HG02870 (cell line): Measurements from ENCODE around the gene HIGD1A.
A peak's percentile ranks its signal among the peaks of the same experiment; 100 is the strongest.

ENCODE experiments used
- ATAC-seq: cut with Tn5 transposase; IDR thresholded peaks from one replicate; pipeline ENCODE4 v1.9.1; 2021; ENCODE audit warnings: mild to moderate bottlenecking, moderate library complexity; ENCODE audit not compliant: unreplicated experiment

Gene HIGD1A

GRCh38 chr3:42801784-42802183, 2.5 kb downstream of the HIGD1A start:
- ATAC-seq = no peak

- no peak for ATAC-seq
Measured at GRCh38 chr3:42801048-42801620, 3.2 kb downstream of the HIGD1A start.

GRCh38 chr3:42800251-42800650, 4.0 kb downstream of the HIGD1A start:
- no peak for ATAC-seq

- no peak for ATAC-seq
Measured at GRCh38 chr3:42799376-42799775, 4.9 kb downstream of the HIGD1A start.

- ATAC-seq = no peak
Measured at GRCh38 chr3:42796332-42796885, 7.9 kb downstream of the HIGD1A start.

- no peak for ATAC-seq
Measured at GRCh38 chr3:42795621-42796181, 8.6 kb downstream of the HIGD1A start.

- no peak for ATAC-seq
Measured at GRCh38 chr3:42790714-42791229, 13.5 kb downstream of the HIGD1A start.

GRCh38 chr3:42786631-42787030, 17.7 kb downstream of the HIGD1A start:
- ATAC-seq = no peak

- no peak for ATAC-seq
Measured at GRCh38 chr3:42786212-42786611, 18.1 kb downstream of the HIGD1A start.

GRCh38 chr3:42780892-42781700, 23.2 kb downstream of the HIGD1A start:
- no peak for ATAC-seq

GRCh38 chr3:42780398-42780797, 23.9 kb downstream of the HIGD1A start:
- ATAC-seq = no peak

GRCh38 chr3:42778644-42779043, 25.6 kb downstream of the HIGD1A start:
- ATAC-seq = no peak

- peak; percentile 6 for ATAC-seq
Measured at GRCh38 chr3:42773409-42773751, 30.9 kb downstream of the HIGD1A start.

GRCh38 chr3:42772670-42773408, 31.5 kb downstream of the HIGD1A start, which contains the start of gene CCDC13:
Gene CCDC13, minus strand, starts transcription at chr3:42773253. Its CDS starts 14,908 bp downstream, at chr3:42758345.
- peak; percentile 97 for ATAC-seq

- ATAC-seq = no peak
Measured at GRCh38 chr3:42771271-42771670, 33.0 kb downstream of the HIGD1A start.

GRCh38 chr3:42769477-42770131, 34.7 kb downstream of the HIGD1A start:
- ATAC-seq = no peak

- ATAC-seq = no peak
Measured at GRCh38 chr3:42764561-42765295, 39.6 kb downstream of the HIGD1A start.

GRCh38 chr3:42764115-42764514, 40.2 kb downstream of the HIGD1A start:
- no peak for ATAC-seq

GRCh38 chr3:42763021-42763420, 41.3 kb downstream of the HIGD1A start:
- ATAC-seq = no peak
